ENCODE measurements around the gene FAM114A1.
A peak's percentile ranks its signal among the peaks of the same experiment; 100 is the strongest.

The FAM114A1 gene

DNA sequence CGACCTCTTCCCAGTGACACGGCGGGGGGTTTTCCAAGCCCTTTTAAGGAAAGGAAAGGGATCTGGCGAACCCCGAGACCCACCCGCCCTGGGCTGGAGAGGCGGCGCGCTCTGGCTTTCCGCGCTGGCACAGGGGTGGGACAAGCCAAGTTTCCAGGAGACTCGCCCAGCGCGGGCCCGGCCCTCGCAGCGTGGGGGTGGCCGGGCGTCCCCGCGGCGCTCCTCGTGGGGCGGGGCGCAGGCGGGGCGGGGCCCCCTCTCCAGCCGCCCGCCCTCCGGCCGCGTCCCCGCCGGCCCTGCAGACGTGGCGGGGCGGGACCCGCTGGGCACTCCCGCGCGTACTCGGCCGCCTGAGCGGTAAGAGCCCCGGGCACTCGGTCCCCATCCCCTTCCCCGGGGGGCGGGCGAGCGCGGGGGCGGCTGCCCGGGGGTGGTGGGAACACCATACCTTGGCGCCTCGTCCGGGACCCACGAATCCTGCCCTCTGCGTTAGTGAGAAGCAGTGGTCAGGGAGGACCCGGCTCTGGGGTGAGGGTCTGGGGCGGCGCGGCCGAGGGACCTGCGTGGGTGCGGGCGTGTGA lies at the start of gene FAM114A1:
FAM114A1 (plus strand) TSS at position 329 of the 581 bp plus-strand sequence. CDS start 10,273 bp downstream, outside the sequence.
- DNase-seq: peak; percentile 90

DNA sequence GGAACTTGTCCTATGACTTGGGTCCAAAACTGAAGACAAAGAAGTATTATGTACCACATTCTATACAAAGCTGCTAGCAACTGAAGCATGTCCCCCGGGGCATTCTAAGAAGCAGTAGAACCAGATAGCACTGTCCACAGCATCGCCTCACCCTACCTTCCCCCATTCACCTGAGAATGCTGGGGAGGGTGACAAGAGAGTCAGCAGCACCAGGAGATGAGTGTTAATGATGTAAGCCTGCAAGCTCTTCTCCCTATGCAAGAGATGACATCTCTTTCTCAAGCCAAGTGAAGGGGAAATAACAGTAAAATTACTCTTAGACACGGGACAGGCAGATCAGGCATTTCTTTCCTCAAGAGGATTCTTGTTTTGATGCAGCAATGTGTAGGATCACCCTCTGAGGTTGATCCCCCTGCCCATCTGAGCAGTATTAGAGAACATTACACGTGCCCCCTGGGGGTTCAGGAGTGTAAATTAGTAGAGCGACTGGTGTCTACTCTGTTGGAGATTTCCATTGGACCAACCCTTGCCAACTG lies 49.1 kb upstream of the FAM114A1 start:
- no peak for DNase-seq

DNA sequence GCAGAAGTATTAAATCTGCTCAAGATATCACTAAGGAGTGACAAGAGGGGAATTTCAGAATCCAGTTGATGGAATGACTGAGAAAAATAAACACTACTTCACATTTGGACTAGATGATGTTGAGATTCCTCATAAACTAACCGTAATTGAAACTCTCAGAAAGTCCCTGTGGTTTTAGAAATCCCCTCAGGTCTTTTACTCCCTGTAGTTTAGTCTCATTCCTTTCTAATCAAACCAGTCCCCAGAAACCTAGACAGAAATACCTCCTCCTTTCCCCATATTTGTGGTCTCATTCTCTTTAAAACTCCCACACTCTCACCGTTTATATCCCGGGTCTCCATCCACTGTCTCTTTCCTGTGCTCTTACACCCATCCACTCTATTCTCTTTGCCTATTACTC lies 48.0 kb upstream of the FAM114A1 start:
- DNase-seq: peak; percentile 26

DNA sequence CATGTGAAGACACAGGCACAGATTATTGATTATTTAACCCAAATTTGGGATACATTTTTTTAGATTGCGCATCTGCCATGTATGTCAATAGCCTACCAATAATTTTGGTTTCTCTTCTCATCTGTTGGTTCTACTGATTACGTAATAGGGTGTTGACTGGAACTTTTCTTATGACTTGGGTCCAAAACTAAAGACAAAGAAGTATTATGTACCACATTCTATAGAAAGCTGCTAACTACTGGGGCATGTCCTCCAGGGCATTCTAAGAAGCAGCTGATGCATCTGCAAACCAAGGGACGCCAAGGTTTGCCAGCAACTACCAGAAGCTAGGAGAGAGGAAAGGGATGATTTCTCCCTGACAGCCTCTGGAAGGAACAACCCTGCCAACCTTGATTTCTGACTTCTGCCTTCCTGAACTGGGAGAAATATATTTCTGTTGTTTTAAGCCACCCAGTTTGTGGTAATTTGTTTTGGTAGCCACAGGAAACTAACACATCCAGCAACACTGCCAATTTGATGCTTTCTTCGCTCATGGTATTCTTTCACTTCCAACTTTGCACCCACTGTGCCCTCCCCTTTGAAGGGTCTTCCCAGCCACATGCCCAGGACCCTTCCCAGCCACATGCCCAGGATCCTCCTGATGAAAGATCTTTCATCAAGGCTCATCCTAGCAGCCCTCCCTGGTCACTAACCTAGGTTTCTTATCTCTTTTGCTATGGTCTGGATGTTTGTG lies 47.1 kb upstream of the FAM114A1 start:
- DNase-seq: no peak

DNA sequence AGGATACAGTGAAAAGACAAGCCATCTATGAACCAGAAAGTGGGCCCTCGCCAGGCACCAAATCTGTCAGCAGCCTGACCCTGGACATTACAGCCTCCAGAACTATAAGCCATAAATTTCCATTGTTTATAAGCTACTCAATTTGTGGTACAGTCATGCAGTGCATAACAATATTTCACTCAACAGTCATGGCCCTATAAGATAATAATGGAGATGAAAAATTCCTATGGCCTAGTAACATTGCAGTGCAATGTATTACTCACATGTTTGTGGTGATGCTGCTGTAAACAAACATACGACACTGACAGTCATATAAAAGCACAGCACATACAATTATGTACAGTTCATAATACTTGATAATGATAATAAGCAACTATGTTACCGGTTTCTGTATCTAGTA lies 45.9 kb upstream of the FAM114A1 start:
- no peak for DNase-seq

DNA sequence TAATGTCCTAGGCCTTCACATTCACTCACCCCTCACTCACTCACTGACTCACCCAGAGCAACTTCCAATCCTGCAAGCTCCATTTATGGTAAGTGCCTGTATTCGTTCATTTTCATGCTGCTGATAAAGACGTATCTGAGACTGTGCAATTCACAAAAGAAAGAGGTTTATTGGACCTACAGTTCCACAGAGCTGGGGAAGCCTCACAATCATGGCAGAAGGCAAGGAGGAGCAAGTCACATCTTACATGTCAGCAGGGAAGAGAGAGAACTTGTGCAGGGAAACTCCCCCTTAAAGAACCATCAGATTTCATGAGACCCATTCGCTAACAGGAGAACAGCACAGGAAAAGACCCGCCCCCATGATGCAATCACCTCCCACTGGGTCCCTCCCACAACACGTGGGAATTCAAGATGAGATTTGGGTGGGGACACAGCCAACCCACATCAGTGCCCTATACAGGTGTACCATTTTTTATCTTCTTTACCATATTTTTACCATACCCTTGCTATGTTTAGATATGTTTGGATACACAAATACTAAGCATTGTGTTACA lies 44.8 kb upstream of the FAM114A1 start:
- no peak for DNase-seq

DNA sequence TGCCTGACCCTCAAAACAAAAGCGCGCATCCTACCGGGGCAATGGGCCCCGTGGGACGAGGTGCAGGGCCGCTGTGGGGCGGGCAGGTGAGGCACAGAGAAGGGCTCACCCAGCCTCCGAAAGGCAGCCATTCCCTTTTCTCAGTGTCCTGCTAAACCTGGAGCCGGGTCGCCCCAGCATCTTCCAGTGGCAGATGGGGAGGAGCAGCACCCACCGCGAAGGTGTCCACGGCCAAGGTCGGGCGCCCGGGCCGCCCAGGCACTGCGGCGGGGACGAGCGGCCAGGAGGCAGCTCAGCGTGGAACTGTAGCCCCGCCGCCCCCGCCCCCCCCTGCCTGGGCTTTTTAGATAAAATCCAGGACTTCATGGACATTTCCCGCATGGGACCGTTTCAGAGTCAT lies 43.8 kb upstream of the FAM114A1 start:
- no peak for DNase-seq

DNA sequence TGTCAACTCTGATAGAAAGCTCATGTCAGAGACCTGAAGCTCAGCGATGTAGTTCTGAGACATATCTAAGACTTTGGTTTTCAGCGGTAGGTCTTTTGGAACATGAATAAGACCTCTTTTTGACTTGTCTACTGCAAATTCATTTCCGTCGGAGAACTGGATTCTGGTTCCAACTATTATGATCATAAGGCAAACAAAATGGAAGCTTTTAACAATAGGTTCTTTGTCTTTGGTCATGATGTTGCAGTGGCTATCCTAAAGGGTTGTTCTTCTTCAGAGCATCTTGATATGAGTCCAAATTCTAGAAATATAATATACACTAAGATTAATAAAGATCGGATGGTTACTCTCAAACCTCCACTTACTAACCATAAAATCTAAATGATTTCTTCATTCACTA lies 38.4 kb upstream of the FAM114A1 start:
- no peak for DNase-seq

DNA sequence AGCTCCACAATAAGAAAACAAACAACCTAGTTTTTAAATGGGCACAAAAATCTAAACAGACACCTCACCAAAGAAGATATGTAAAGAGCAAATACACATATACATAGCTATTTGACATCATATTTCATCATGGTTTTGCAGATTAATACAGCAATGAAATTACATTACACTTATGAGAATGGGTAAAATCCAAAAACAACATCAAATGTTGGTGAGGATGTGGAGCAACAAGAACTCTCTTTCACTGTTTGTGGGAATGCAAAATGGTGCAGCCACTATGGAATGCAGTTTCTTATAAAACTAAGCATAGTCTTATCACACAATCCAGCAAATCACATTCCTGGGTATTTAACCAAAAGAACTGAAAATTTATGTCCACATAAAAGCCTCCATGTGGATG lies 36.0 kb upstream of the FAM114A1 start:
- DNase-seq: peak; percentile 34

DNA sequence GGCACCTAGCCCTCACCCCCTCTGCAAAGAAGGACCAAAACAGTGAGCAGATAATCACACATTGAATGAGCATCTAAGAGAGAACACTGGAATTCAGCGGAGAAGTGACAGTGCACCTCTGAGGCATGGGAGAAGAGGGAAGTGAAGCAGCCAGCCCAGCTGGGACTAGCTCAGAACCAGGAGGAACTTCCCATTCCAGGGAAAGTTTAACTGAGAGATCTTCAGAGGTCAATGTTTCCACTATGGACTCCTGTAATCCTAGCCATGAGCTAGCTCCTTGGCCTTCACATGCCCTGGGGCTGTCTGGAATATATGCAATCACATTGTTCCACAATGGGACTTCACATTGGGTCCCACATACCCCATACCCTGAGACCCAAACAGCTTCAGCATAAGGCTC lies 35.4 kb upstream of the FAM114A1 start:
- DNase-seq: no peak

DNA sequence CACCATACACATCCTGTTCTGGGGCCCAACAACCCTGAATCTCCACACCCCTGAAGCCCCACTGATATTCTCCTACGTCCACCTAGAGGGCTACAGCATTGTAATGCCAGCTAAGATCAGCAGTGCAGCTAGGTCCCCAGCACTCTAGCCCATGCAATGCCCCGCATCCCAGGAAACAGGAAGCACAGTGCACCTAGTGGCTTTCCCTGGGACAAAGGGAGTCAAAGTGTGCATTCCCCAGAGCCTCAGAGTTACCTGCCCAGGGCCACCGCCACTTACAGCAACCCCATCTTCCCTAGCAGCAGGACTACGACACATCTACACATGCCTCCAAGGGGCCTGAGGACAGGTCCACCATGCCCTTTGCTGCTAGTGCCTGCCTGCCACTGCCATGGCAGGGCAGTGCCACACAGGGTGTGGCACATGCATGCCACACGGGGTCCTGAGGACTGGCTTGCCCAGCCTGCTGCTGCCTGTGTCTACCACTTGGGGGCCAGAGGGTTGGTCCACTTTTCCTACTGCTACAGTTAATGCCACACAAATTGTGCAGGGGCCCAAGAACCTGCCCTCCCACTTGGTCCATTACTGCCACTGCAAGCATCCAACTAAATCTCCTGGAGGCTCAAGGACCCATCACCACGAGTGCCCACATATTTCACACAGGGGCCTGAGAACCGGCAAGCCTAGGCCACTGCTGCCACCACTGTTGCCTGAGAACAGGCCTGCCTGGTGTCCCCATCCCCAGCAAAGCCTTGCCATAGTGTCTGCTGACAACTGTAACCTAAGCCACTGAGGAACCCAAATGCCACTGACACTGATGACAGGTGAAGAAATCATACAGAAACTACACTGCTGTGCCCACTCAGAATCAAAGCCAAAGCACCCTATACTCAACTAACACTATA lies 34.7 kb upstream of the FAM114A1 start:
- DNase-seq: no peak

DNA sequence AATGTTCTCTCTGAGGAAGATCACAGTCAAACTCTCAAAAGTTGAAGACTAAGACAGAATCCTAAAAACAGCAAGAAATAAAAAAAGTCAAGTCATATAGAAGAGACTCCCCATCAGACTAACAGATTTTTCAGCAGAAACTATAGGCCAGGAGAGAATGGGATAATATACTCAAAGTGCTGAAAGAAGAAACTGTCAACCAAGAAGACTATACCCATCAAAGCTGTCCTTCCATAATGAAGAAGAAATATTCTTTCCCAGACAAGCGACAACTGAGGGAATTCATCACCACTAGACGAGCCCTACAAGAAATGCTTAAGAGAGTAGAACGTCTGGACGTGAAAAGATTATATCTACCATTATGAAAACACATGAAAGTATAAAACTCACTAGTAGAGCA lies 33.0 kb upstream of the FAM114A1 start:
- no peak for DNase-seq

DNA sequence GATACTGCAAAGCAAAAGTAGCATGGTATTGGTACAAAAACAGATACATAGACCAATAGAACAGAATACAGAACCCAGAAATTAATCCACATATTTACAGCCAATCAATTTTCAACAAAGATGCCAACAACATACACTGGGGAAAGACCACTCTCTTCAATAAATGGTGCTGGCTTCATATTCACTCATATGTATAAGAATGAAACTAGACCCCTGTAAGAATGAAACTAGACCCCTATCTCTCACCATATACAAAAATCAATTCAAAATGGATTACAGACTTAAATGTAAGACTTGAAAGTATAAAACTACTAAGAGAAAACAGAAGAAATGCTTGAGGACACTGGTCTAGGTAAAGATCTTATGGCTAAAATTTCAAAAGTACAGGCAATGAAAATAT lies 30.3 kb upstream of the FAM114A1 start:
- DNase-seq: no peak

DNA sequence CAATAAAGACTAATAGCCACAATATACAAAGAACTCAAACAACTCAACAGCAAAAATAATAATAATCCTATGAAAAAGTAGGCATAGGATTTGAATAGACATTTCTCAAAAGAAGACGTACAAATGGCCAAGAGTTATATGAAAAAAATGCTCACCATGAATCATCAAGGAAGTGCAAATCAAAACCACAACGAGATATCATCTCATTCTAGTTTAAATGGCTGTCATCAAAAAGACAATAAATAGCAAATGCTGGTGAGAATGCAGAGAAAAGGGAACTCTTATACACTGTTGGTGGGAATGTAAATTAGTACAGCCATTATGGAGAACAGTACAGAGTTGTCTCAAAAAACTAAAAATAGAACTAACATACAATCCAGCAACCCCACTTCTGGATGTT lies 29.8 kb upstream of the FAM114A1 start:
- DNase-seq: peak; percentile 84

DNA sequence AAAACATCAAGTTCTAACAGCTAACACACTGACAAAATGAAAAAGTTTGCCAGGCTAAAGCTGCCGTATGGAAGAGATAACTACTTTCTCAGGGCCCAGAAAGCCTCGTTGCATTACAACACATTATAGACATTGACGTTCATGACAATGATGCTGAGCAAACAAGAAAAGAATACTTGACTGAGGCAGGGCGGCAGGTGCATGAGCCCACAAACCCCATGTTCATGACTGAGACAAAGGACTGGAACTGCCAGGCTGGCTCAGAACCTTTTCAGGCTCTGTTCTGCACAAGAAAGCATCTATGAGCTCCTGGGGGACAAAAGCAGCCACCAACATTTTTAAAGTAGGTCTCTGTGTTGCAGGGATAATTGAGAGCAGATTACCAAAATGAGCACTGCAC lies 24.6 kb upstream of the FAM114A1 start:
- no peak for DNase-seq

DNA sequence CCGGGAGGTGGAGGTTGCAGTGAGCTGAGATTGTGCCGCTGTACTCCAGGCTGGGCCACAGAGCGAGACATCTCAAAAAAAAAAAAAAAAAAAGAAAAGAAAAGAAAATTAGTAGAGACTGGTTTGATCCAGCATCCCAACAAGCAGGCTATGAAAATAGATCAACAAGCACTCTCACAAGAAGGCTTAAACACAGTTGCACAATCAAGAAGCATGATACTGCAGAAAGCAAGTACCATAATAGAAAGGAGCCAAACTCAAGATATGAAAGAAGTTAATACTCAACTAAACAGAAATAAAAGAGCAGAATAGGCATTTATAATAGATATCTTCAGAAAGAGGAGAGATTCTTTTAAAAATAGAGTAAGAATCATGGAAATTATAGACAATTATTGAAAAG lies 21.6 kb upstream of the FAM114A1 start:
- DNase-seq: no peak

DNA sequence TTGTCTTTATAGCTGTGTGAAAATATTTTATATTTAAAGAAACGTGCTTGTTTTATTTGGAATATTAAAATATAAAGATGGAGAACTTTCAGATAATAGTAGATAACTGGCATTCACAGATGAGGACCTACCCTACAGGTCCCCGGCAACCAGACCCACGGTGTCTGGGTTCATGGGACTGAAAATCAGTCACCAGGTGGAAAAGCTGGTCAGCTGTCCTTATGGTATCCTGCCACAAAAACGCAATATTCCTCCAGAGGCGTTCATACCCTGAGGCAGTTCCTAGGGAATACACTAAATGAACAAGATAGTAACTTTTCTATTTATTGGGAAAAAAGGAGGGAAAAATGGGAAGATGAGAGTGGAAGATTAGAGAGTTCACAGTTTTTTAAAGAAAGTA lies 12.1 kb upstream of the FAM114A1 start:
- DNase-seq: no peak

DNA sequence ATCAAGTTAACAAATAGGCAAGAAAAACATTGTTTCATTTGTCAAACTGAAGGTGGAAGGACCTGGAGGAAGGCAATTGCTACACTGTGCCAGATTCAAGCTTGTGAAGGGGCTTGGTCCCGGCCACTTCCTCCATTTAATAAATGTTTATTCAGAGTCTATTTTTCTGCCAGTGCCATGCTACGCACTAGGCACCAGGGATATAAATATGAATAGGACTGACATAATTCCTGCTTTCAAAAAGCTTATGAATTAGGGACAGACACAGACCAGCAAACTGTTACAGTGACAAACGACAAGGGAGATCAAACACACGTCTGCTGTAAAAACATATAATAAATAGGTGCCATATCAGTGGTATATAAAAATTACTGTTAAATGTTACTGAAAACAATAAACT lies 11.6 kb upstream of the FAM114A1 start:
- DNase-seq: no peak

DNA sequence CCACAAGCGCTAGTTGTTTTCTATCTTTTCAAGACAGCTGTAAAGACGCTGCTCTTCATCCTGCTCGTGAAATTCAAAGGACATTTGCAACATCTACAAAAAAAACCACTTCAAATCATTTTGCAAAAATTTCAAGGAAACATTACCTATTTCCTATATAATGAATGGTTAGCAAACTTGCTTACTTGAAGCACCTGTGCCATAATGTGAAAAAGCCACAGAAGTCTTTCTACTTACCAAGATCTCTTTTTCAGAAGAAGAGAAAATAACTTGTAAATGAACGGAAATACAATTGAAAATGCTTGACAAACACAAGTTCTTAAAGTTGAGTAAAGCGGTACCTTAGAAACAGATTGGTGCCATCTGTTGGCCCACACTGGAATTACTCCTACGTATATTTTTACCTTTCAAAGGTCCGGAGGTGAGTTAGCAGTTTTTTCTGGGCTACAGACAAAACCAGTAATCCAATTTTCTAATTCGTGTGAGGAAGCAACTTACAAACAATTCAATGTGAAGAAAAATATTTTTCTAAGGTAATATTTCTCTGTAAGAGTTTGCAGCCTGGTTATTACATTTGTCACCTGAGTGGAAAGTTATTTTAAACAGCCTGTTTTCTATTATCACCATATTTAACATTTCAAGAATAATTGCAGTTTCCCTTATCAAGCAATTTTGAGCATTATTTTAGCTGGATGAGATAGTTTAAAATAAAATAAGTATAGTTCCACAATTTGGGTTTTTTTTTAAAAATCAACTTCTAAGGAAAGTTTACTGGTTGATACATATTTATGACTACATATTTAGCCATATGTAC lies 10.9 kb upstream of the FAM114A1 start, which contains the start of gene TLR6:
TLR6 (minus strand) TSS at position 294 of the 814 bp plus-strand sequence. CDS start 27,344 bp downstream, outside the sequence.
- DNase-seq: peak; percentile 47

DNA sequence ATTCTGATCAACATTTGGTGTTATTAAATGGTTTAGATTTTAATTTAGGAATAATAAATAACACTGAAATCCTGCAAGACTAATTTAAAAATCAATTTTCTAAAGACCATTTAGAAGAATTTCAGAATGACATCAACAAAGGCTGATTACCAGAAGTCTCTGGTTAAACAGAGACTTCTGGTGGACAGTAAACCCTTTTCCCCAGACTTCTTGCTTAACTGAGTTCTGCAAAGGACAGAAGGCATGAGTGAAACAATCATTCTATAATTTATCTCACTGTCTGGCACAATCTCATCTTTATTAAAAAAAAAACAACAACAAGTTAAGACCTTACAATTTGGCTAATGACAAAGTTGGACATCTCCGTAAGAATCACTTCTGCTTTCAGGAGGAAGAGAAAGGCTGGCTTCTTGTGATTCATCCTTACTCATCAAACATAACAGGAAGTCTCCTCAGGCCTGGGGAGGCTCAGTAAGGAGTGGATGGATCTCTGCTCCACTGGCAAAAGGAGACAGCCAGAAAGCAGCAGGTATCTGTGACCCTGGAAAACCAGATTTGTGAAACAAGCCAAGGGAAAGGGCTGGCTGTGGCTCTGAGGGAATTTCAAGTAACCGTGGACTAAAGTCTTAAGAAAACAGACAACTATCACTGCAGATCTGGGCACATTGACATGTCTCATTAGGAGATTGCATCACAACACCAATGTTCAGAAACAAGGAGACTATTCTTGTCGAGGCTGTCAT lies 10.1 kb upstream of the FAM114A1 start:
- peak; percentile 90 for DNase-seq

DNA sequence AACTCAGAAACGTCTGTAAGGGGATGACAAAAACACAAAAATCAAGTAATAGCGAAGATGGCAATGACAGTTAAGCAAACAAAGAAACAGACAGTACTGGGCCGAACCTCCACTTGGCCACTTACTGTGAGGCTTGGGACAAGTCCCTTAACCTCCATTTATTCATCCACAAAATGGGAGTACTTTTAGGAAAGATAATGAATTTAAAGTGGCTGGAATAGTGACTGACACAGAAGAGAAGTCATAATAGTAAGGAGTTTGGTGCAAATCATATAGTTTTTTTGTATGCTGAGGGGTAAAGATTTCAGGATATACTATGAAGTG lies 9.5 kb upstream of the FAM114A1 start:
- DNase-seq: no peak

DNA sequence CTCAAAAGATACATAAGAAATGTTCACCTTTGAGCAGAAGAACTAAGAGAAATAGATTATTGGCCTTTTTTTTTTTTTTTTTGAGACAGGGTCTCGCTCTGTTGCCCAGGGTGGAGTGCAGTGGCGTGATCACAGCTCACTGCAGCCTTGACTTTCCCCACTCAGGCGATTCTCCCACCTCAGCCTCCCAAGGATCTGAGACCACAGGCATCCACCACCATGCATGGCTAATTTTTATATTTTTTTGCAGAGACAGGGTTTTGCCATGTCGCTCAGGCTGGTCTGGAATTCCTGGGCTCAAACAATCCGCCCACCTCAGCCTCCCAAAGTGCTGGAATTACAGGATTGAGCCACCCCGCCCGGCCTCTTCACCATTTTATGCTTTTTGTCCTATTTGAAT lies 8.1 kb upstream of the FAM114A1 start:
- DNase-seq: no peak

Data from fibroblast of skin of right biceps (primary cell).